Measurements from ENCODE around the gene ANKIB1.

Gene ANKIB1

GRCh38 chr7:92260248-92260781 is 14.5 kb downstream of the ANKIB1 start:
- DNase-seq (ENCODE audit: low read depth), result no peak

DNA sequence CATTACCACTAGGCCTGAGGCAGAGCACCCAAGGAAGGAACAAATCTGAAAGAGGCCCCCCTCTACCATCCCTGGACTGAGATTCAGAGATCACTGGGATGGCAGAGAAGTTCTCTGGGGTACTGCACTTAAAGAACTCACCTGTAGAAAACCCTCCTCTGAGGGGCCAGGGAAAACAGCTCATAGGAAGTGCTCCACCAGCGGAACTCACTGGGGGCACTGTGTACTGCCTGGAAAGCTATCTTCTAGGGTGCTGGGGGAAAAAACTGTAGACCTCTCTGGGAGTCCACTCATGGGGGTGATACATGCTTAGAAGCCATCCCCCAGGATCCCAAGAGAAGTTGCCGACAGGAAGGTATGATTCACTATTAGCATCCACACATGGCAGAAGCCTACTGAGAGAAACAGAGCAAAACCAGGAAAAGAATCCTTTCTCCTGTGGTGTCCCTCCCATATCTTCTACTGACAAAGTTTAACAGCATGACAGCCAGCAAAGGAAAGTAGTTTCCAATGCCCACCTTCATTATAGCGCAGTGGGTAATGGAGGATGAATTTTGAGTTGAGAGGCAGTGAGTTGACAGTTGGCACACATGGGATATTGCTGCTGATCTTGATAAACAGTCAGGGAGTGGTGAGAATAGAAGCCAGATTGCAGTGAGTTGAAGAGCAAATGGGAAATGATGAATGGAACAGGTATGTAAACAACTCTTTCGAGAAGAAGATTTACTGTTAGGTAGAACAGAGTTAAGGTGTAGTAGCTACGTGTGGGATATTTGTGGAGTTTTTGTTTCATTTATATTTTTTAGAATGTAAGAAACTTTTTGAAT is 20.9 kb downstream of the ANKIB1 start:
- DNase-seq (ENCODE audit: low read depth), result no peak

GRCh38 chr7:92268921-92269320 is 23.1 kb downstream of the ANKIB1 start:
- no peak for DNase-seq (ENCODE audit: low read depth)

DNA sequence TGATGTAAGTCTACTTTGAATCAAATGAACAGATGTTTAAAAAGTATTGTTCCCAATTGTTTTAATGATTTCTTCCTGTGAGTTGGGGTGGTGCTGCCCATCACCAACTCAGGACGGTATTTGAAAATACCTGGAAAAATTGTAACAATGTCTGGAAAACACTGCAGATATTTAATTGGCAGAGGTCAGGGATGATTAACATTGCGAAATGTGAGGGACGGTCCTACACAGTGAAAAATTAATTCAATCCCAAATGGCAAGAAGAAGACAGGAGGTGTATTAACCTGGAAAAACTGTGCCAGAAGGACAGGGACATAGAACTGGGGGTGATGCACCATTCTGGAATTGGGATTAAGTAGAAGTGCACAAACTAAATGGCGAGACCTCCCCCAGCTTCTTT is 29.6 kb downstream of the ANKIB1 start:
- DNase-seq (ENCODE audit: low read depth), result no peak

GRCh38 chr7:92276460-92276864 is 30.7 kb downstream of the ANKIB1 start:
- DNase-seq (ENCODE audit: low read depth), result no peak

- no peak for DNase-seq (ENCODE audit: low read depth)
Observed at GRCh38 chr7:92279396-92280031, 33.7 kb downstream of the ANKIB1 start.

DNA sequence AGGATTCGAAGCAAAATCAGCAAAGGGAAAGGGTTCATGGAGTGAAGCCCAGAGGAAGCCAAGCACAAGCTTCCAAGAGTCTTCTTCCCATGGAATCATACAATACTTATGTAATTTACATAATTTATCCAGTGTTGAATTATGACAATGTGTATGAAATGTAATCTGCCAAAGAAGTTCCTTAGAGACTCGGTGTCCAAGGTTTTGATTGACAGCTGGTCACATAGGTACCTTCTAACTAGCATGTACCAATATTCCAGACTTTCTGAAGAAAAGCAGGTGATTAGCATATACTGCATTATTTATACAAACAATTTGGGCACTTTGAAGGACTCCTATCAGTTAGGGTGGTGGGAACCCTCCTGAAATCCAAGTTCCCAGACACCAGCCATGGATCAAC is 35.3 kb downstream of the ANKIB1 start:
- DNase-seq (ENCODE audit: low read depth), result no peak

GRCh38 chr7:92282221-92282814 is 36.5 kb downstream of the ANKIB1 start:
- no peak for DNase-seq (ENCODE audit: low read depth)

- DNase-seq (ENCODE audit: low read depth), result no peak
Observed at GRCh38 chr7:92282930-92283329, 37.2 kb downstream of the ANKIB1 start.

GRCh38 chr7:92289321-92289720 is 43.5 kb downstream of the ANKIB1 start:
- DNase-seq (ENCODE audit: low read depth), result no peak

- DNase-seq (ENCODE audit: low read depth), result no peak
Observed at GRCh38 chr7:92292981-92293380, 47.2 kb downstream of the ANKIB1 start.

- no peak for DNase-seq (ENCODE audit: low read depth)
Observed at GRCh38 chr7:92293896-92294590, 48.3 kb downstream of the ANKIB1 start.

GRCh38 chr7:92295391-92295790 is 49.6 kb downstream of the ANKIB1 start:
- no peak for DNase-seq (ENCODE audit: low read depth)

- DNase-seq (ENCODE audit: low read depth), result no peak
Observed at GRCh38 chr7:92296235-92296634, 50.5 kb downstream of the ANKIB1 start.

DNA sequence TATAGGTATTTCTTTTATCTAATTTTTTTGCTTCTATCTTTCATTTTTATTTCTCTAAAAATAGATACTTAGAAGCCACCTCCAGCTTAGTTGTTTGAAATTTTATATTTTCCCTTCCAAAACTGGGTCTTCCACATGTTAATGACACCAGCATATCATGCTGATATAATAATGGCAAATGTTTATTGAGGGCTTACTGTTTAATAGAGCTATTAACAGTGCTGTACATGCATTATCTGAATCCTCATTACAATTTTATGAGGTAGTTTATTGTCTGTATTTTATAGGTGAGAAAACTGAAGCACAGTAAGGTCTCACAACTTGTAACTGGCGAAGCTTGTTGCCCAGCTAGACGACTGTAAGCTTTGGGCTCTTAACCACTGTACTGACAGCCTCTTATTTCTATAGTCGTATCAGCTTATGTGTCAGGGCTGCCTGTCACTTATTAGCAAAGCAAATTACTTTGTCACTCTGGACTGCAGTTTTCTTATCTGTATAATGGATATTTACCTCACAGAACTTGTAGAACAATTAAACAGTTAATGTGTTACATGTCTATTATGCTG is 51.2 kb downstream of the ANKIB1 start:
- no peak for DNase-seq (ENCODE audit: low read depth)

DNA sequence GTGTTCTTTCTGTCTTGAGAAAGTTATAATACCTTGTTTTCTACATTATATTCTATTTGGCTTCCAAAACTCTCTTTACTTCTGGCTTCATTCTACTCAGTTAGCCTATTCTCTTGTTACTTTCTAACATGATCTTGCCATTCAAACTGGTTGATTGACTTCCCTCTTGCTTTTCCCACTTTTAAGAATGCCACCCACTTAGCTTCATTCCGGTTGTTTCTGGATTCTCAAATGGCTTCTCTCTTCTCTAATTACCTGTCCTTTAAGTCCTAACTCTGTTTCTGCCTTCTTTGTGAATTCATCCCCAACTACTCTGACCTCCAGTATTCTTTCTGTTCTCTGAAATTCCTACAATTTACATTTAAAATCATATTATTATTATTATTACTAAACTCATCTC is 52.0 kb downstream of the ANKIB1 start:
- no peak for DNase-seq (ENCODE audit: low read depth)

DNA sequence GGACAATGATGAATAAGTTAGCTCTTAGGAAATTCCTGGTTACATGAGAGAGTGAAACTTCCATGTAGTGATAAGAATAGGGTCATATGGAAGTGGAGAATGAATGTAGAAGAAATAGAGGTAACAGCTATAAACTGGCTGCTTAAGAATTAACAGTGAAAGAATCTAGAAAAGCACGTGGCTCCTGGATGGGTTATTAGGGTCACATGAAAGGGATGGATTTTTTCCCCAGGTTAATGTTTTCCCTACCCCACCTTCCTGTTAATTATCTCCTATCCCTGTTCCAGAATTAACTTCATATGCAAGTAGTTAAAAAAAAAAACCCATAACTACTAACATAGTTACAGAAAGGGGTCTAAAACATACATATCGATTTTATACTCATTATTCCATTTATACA is 58.0 kb downstream of the ANKIB1 start:
- DNase-seq (ENCODE audit: low read depth), result no peak

DNA sequence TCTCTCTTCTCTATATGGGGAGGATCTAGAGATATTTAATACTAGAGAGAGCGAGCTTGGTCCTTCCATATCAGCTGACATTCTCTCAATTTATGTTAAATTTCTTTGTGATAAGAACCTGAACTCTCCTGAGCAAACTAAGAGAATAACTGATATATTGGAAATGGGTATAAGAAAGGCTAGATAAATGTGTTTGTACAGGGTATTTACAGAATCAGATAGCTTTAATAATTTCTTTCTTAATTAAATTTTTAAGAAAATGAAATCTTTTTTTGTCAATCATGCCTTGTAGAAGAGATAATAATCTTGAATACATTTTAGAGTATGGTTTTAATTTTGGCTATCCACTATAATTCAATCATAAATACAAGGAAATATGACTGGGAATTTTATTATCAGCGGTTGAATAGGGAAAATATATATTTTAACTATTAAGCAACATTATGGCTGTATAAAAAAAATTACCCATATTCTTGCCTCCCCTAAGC is 58.7 kb downstream of the ANKIB1 start:
- no peak for DNase-seq (ENCODE audit: low read depth)

DNA sequence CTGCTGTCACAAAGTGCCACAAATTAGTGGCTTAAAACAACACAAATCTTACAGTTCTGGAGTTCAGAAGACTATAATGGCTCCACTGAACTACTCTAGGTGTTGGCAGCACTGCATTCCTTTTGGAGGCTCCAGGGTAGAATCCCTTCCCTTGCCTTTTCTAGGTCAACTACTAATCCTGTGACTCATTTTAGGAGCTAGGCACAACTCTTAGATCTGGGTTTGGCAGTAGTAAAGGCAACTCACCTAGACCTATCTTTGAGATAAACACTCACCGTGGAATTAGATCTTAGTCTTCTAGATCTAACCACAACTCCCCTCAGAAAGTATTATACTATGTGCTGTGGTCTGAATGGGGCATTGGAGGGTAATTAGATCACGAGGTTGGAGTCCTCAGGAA is 60.4 kb downstream of the ANKIB1 start:
- no peak for DNase-seq (ENCODE audit: low read depth)

DNA sequence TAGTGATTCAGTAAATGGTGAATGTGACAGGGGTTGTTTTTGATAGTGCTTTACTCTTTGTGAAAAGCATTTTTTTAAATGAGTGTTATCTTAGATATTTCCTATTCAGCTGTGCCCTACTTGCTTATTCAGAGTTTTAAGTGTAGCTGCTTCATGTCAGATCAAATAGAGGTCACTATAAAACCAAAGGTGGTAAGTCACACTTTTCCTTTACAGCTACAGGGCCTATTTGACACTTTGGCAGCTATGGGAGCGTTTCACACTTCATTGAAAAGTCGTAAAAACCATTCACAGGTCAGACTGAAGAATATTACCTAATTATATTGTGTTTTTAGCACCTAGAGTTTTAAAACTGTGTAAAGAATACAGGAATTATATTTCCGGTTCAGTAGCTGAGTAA is 67.3 kb downstream of the ANKIB1 start:
- no peak for DNase-seq (ENCODE audit: low read depth)

DNA sequence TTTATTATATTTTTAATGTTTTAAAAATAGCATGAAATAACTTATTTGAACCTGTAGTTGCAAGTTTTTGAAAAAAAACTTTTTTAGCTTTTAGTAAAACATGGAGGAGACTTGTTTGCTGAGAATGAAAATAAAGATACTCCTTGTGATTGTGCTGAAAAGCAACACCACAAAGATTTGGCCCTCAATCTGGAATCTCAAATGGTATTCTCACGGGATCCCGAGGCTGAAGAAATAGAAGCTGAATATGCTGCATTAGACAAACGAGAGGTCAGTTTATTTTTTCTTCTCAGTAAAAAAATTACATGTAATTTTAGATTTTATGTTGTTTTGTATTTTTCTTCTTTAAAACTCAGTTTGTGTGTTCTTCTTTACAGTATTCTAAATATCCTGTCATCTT is 73.5 kb downstream of the ANKIB1 start:
- DNase-seq (ENCODE audit: low read depth), result no peak

DNA sequence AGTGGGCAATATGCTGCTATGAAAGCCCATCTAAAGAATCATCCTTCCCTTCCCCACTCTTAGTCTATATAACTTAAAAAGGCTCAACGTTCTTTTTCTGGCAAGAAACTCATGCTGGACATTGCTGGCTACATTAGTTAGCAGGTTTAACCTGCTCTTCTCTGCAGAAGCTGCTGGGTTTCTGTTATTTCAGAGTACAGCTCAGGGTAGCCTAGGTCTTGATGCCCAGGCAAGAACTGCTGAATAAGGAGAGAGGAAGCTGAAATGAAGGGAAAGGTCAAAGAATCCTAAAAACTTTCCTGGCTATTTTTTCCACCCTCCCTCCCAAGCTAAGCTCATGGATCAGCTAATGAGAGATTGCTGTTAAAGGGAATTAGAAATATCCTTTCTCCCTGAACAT is 79.4 kb downstream of the ANKIB1 start:
- DNase-seq (ENCODE audit: low read depth), result no peak
